D721Med (cell line): Measurements from ENCODE around the gene NOS1AP.
A peak's percentile ranks its signal among the peaks of the same experiment; 100 is the strongest.

ENCODE experiments used
- DNase-seq: peaks from one replicate; pipeline ENCODE4 v3.0.0; 2011; ENCODE audit warnings: low spot score; ENCODE audit not compliant: insufficient read length
- FAIRE-seq: peaks from 2 replicates; lab custom pipeline; 2011; peaks lifted over from hg19 to GRCh38; lab: Jason Lieb, UNC
- TF ChIP-seq, protein P1 (sequence below): IDR thresholded peaks from 2 replicates; pipeline ENCODE4 v1.5.1; 2012; ENCODE audit warnings: mild to moderate bottlenecking, control low read depth; ENCODE audit not compliant: insufficient read depth; ENCODE audit errors: missing control alignments

NOS1AP gene

DNA sequence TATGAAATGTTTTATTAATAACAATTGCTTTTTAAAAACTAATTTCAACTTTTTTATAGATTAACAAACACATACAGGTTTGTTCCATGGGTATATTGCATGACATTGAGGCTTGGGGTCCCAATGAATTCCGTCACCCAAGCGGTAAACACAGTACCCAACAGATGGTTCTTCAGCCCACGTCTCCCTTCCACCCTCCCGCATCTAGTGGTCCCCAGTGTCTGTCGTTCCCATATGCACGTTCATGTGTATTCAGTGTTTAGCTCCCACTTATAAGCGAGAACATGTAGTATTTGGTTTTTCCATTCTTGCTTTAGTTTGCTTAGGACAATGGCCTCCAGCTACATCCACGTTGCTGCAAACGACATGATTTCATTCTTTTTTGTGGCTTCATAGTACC, 48.6 kb downstream of the NOS1AP start:
- FAIRE-seq: no peak
- no peak for DNase-seq
- TF ChIP-seq, protein P1, sequence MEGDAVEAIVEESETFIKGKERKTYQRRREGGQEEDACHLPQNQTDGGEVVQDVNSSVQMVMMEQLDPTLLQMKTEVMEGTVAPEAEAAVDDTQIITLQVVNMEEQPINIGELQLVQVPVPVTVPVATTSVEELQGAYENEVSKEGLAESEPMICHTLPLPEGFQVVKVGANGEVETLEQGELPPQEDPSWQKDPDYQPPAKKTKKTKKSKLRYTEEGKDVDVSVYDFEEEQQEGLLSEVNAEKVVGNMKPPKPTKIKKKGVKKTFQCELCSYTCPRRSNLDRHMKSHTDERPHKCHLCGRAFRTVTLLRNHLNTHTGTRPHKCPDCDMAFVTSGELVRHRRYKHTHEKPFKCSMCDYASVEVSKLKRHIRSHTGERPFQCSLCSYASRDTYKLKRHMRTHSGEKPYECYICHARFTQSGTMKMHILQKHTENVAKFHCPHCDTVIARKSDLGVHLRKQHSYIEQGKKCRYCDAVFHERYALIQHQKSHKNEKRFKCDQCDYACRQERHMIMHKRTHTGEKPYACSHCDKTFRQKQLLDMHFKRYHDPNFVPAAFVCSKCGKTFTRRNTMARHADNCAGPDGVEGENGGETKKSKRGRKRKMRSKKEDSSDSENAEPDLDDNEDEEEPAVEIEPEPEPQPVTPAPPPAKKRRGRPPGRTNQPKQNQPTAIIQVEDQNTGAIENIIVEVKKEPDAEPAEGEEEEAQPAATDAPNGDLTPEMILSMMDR: no peak

DNA sequence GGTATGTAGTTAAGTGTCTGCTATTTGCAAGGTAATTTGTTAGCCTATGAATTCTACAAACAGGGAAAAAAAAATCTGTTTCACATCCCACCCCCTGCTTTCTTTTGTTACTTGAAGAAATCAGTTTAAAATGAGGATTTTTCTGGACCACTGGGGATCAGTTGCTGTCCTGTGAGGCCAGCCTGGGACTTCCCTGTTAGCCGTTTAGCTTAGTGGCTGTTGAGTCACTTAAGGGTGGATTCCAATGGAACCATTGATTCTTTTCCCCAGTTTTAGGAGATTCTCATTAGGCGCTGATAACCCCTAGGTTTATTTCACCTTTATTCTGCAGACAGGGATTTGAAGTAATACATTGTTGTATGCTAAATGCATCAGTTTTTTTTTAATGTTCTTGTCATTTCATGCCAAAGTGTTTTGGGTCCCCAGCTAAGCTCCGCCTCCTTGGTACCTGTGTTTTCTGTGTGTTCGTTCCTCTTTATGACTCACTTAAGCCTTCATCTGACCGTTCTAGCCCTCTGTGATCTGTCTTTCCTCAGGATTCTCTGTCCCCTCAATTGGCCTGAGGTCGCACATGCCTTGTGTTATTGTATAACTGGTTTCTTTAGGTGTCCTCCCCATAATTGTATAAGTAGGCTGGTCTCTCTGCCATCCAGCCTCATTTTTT, 59.3 kb downstream of the NOS1AP start:
- DNase-seq (no peak), FAIRE-seq (peak; percentile 29)
- TF ChIP-seq, protein P1: no peak

DNA sequence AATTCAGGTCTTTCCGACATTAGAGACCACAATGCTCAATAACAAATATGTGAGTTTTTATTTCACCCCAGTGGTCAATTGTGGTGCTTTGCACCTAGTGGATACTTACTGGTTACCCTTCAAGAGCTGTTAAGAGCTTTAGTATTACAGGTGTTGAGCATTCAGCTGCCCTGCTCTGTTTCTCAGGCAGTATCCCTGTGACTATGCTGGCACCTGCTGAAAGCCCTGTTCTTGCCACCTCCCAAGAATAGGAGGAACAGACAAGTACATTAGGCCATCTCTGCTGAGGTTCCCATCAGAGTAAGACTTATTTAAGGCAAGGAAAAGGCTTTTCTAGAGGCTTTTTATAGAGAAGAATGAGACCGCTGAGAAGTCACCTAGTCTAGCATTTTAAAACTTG, 60.8 kb downstream of the NOS1AP start:
- no peak for DNase-seq
- TF ChIP-seq, protein P1: no peak
- no peak for FAIRE-seq

DNA sequence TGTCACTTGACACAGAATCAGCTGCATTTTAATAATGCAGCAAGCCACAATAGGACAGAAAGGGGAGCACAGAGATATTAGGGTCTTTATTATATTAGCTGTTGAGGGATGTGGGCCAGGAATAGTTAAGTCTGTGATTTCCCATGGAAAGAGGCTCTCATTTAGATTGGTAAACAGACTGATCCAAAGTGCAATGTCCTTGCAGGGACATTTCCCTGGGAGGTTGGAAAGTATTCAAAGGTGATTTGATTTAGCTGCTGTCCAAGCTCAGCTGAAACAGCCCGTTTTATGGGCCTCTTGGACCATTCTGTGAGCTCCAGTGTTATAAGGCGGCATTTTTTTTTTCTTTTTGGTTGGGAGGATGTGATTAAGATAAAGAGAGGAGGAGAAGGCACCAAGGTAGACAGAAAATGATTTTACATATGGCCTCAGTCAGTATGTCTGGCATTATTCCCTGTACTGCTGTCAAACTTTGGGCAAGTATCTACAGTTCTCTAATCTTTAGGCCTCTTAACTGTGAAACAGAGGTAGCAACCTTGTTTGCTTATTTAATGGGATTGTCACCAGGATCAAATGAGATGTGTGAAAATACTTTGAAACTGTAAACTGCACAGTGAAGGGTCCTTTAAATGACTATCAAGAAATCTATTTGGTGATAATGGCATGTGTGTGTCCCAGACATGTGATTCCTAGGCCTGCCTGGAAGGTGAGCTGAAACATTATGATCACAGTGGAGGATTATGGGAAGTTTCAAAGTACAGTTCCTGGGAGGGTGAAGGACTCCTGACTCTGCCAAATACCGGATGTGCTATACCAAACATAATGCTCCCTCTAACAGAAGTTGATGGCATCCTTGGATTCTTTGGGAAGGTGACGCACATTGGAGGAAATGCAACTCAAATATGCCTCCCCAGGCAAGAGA, 62.2 kb downstream of the NOS1AP start:
- FAIRE-seq (peak; percentile 86), DNase-seq (no peak)
- TF ChIP-seq, protein P1: no peak

DNA sequence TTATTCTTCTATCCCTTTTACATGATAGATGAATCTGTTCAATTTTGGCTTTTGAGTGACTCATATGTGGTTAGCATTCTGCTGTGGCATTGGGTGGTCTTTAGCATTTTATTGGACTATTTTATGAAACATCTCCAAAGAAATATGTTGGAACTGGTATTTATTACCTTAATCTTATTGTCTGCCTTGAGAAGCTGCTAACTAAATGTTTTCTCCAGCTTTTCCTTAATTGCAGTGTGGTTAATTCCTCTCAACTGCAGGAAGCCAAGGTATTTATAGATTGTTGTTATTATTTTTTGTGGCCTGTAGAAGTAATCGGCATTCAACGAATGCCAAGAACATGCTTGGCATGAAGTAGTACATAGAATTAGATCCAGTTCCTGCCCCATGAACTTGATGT, 64.1 kb downstream of the NOS1AP start:
- peak; percentile 29 for FAIRE-seq

DNA sequence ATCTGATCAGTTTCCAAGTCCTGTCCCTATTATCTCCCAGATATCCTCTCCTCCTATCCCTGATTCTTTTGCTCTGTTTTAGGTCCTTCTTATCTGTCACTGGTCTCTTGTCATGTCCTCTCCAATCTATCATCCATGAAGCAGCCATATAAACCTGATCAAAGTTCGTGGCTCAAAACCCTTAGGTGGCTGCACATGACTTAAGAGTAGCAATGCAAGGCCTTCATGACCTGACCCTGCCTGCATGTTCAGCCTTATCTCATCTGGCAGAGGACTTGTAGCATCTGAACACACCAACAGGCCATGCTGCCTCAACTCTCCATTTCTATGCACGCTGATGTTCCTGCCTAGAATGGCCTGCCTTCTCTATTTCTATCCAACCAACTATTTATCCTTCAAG, 65.2 kb downstream of the NOS1AP start:
- TF ChIP-seq, protein P1: no peak
- DNase-seq (no peak), FAIRE-seq (no peak)

More for the DNA sequence above, 64.1 kb downstream of the NOS1AP start:
- TF ChIP-seq, protein P1: no peak
- no peak for DNase-seq

DNA sequence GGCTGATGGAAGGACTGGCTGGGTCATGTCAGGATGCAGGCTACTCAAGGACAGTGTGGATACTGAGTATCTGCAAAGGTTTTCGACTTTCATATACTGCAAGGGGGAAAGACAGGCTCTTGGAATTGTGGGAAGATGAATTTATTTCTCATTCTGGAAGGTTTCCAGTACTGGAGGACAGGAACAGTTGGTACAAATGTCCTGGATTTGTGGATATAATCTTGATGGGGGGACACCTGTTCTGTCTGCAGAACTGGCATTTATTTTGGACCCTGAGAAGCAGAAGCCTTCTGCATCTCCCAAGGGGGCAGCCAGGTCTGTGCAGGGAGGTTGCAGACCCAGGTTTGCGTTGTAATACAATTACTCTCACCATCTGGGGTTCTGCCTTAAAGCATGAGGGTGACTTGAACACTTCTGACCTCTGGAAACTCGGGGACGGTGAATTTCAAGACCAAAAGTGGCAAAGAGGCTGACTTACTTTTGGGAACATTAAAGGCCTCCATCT, 65.8 kb downstream of the NOS1AP start:
- TF ChIP-seq, protein P1: no peak
- DNase-seq: no peak
- no peak for FAIRE-seq
